ENCODE results near the gene CREB3L1. TPM values are rescaled to one million over a fixed set of nuclear protein-coding genes. Genes with fewer than 3 reads are reported as not detected.

The CREB3L1 gene
- total and polyA plus RNA-seq, 4 donors, result 6.9 to 18.4 (median 9.5) TPM

DNA sequence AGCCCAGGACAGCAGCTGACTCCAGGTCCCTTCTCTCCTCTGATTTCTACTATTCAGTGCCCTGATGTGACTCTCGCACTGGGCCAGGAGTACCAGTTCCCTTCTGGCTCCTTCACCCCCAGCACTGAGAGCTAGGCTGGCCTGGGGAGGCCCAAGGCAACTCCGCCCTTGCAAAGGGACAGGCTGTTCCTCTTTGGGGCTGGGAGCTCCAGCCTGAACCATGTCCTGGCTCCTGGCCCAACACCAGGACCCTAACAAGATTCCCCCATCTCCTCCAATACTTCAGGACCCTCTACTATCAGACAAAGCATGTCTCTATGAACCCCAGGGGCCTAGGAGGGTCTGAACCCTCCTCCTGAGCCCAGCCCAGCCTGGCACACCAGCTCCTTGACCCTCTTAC lies 12.5 kb downstream of the CREB3L1 start:
- no peaks in the 10 kb centered on the region for H3K27me3 ChIP-seq (ENCODE audit: control insufficient read depth in 1 of 2, insufficient read depth in 2 of 2, low read length in 1 of 2)
- no peak for DNase-seq
- intact Hi-C loops (cut with DNase I), result no loop called here
- H3K9me3 ChIP-seq (ENCODE audit: control insufficient read depth, low read length), result no peaks in the 10 kb centered on the region
- H3K4me1 ChIP-seq (ENCODE audit: control insufficient read depth in 1 of 2, insufficient read depth in 2 of 2, low read length in 2 of 2), result no peaks in the 10 kb centered on the region
- no peak overlapping the region for H3K4me3 ChIP-seq (ENCODE audit: low read length in 2 of 2)
- no peaks in the 10 kb centered on the region for H3K36me3 ChIP-seq (ENCODE audit: control insufficient read depth in 1 of 2, insufficient read depth in 2 of 2, low read length in 1 of 2)
- H3K27ac ChIP-seq (ENCODE audit: low read depth in 1 of 2, low read length in 2 of 2), result no peak overlapping the region
- WGBS, 2 donors, result 93 to 96% methylated on average over 2 of the region's 2 CpGs
- ATAC-seq (ENCODE audit: low FRiP score), result no peak

- Histone ChIP-seq H3K27ac (ENCODE audit: low read depth in 1 of 2, low read length in 2 of 2) (no peak overlapping the region), H3K4me1 (ENCODE audit: control insufficient read depth in 1 of 2, insufficient read depth in 2 of 2, low read length in 2 of 2) (no peaks in the 10 kb centered on the region), H3K27me3 (ENCODE audit: control insufficient read depth in 1 of 2, insufficient read depth in 2 of 2, low read length in 1 of 2) (no peaks in the 10 kb centered on the region), H3K36me3 (ENCODE audit: control insufficient read depth in 1 of 2, insufficient read depth in 2 of 2, low read length in 1 of 2) (no peaks in the 10 kb centered on the region), H3K9me3 (ENCODE audit: control insufficient read depth, low read length) (no peaks in the 10 kb centered on the region), H3K4me3 (ENCODE audit: low read length in 2 of 2) (no peak overlapping the region)
- WGBS, 2 donors, result 77 to 81% methylated on average over 6 of the region's 6 CpGs
- intact Hi-C loops (cut with DNase I), result no loop called here
- ATAC-seq (ENCODE audit: low FRiP score) (peak; percentile 9), DNase-seq (peak; percentile 73 to 88)
Measured at GRCh38 chr11:46290598-46291309, 13.3 kb downstream of the CREB3L1 start.

DNA sequence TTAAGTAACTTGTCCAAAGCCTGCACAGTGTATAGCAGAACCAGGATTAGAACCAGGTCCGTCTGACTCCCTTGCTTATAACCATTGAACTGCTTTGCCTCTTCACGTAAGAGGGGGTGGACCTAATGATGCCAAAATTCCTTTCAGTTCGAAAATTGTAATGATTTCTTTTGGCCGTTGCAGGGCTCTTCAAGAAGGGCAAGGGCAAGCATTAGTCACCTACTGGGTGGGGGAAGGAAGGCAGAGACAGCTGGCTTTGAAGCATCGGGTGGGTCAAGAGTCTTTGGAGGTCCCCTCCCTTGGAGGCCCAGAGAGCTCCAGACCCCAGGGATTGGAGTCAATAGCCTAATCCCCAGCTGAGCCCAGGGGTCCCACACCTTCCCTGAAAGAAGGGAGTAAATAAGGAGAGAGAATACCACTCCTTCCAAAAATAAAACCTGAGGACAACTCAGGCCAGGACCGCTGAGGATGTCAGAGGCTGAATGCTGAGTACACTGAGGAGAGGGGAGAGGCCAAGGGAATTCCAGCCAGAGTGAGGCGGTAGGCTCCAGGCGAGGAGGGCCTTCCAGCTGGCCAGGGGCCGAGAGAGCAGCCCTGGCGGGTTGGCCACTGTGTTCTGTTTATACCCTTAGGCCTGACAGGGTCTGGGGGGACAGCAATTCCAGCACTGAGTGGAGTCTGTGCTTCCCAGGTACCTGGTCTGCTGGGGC lies 14.1 kb downstream of the CREB3L1 start:
- Histone ChIP-seq H3K36me3 (ENCODE audit: control insufficient read depth in 1 of 2, insufficient read depth in 2 of 2, low read length in 1 of 2) (no peaks in the 10 kb centered on the region), H3K4me1 (ENCODE audit: control insufficient read depth in 1 of 2, insufficient read depth in 2 of 2, low read length in 2 of 2) (no peaks in the 10 kb centered on the region), H3K27me3 (ENCODE audit: control insufficient read depth in 1 of 2, insufficient read depth in 2 of 2, low read length in 1 of 2) (no peaks in the 10 kb centered on the region), H3K9me3 (ENCODE audit: control insufficient read depth, low read length) (no peaks in the 10 kb centered on the region), H3K4me3 (ENCODE audit: low read length in 2 of 2) (no peak overlapping the region), H3K27ac (ENCODE audit: low read depth in 1 of 2, low read length in 2 of 2) (no peak overlapping the region)
- ATAC-seq (ENCODE audit: low FRiP score) (no peak), DNase-seq (peak in 1 of 2 donors; percentile 67)
- intact Hi-C loops (cut with DNase I), result no loop called here
- 30 to 38% methylated on average over 10 of the region's 10 CpGs for WGBS, 2 donors

- Histone ChIP-seq H3K9me3 (ENCODE audit: control insufficient read depth, low read length) (no peaks in the 10 kb centered on the region), H3K4me3 (ENCODE audit: low read length in 2 of 2) (no peak overlapping the region), H3K27me3 (ENCODE audit: control insufficient read depth in 1 of 2, insufficient read depth in 2 of 2, low read length in 1 of 2) (no peaks in the 10 kb centered on the region), H3K36me3 (ENCODE audit: control insufficient read depth in 1 of 2, insufficient read depth in 2 of 2, low read length in 1 of 2) (no peaks in the 10 kb centered on the region), H3K27ac (ENCODE audit: low read depth in 1 of 2, low read length in 2 of 2) (no peak overlapping the region), H3K4me1 (ENCODE audit: control insufficient read depth in 1 of 2, insufficient read depth in 2 of 2, low read length in 2 of 2) (no peaks in the 10 kb centered on the region)
- intact Hi-C loops (cut with DNase I), result no loop called here
- ATAC-seq (ENCODE audit: low FRiP score) (no peak), DNase-seq (no peak)
- 94 to 95% methylated on average over 13 of the region's 13 CpGs for WGBS, 2 donors
Measured at GRCh38 chr11:46293066-46293465, 15.6 kb downstream of the CREB3L1 start.

- Histone ChIP-seq H3K4me1 (ENCODE audit: control insufficient read depth in 1 of 2, insufficient read depth in 2 of 2, low read length in 2 of 2) (no peaks in the 10 kb centered on the region), H3K27me3 (ENCODE audit: control insufficient read depth in 1 of 2, insufficient read depth in 2 of 2, low read length in 1 of 2) (no peaks in the 10 kb centered on the region), H3K9me3 (ENCODE audit: control insufficient read depth, low read length) (no peaks in the 10 kb centered on the region), H3K4me3 (ENCODE audit: low read length in 2 of 2) (no peak overlapping the region), H3K36me3 (ENCODE audit: control insufficient read depth in 1 of 2, insufficient read depth in 2 of 2, low read length in 1 of 2) (no peaks in the 10 kb centered on the region), H3K27ac (ENCODE audit: low read depth in 1 of 2, low read length in 2 of 2) (no peak overlapping the region)
- intact Hi-C loops (cut with DNase I), result no loop called here
- DNase-seq (peak in 1 of 2 donors; percentile 60), ATAC-seq (ENCODE audit: low FRiP score) (no peak)
- 93 to 95% methylated on average over 9 of the region's 9 CpGs for WGBS, 2 donors
Measured at GRCh38 chr11:46293641-46294103, 16.2 kb downstream of the CREB3L1 start.

- Histone ChIP-seq H3K4me3 (ENCODE audit: low read length in 2 of 2) (no peak overlapping the region), H3K4me1 (ENCODE audit: control insufficient read depth in 1 of 2, insufficient read depth in 2 of 2, low read length in 2 of 2) (no peaks in the 10 kb centered on the region), H3K27me3 (ENCODE audit: control insufficient read depth in 1 of 2, insufficient read depth in 2 of 2, low read length in 1 of 2) (no peaks in the 10 kb centered on the region), H3K27ac (ENCODE audit: low read depth in 1 of 2, low read length in 2 of 2) (no peak overlapping the region), H3K36me3 (ENCODE audit: control insufficient read depth in 1 of 2, insufficient read depth in 2 of 2, low read length in 1 of 2) (no peaks in the 10 kb centered on the region), H3K9me3 (ENCODE audit: control insufficient read depth, low read length) (no peaks in the 10 kb centered on the region)
- ATAC-seq (ENCODE audit: low FRiP score), result no peak
- DNase-seq, result no peak
- 56 to 57% methylated on average over 24 of the region's 24 CpGs for WGBS, 2 donors
- intact Hi-C loops (cut with DNase I), result no loop called here
Measured at GRCh38 chr11:46294365-46295309, 17.2 kb downstream of the CREB3L1 start.

DNA sequence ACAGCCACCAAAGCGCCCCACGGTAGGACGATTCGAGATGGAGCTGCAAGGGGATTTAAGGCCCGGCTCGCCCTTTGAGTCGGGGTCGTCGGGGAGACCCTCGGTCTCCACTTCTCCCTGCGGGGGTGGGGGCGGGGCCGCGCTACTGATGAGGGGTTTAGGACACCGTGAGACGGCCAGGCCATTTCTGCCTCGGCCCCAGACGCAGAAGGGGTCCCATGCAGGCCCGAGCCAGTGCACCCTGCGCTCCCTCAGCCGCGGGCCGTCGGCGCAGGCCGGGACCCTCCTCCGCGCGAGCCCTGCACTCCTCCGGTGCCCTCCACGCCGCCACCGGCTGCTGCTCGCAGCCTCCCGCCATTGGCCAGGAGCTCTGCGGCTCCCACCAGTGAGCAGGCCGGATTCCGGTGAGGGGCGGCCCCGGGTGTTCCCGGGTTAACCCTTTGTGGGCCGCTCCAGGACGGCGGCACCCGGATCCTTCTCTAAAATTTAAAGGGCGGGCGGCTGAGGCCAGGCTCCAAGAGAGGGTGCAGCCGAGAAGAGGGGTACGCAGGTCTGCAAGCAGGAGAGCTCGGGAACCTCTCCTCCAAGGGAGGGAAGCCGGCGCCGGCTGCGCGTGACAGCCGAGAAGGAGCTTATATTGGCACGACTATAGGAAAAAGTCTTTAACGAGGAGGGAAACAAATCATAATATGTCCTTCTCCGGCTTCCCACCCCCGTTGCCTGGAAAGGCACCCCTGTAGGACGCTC lies 18.0 kb downstream of the CREB3L1 start:
- H3K9me3 ChIP-seq (ENCODE audit: control insufficient read depth, low read length), result no peaks in the 10 kb centered on the region
- intact Hi-C loops (cut with DNase I), result no loop called here
- H3K27ac ChIP-seq (ENCODE audit: low read depth in 1 of 2, low read length in 2 of 2), result no peak overlapping the region
- no peaks in the 10 kb centered on the region for H3K4me1 ChIP-seq (ENCODE audit: control insufficient read depth in 1 of 2, insufficient read depth in 2 of 2, low read length in 2 of 2)
- ATAC-seq (ENCODE audit: low FRiP score) (peak; percentile 90), DNase-seq (peak; percentile 86 to 90)
- H3K27me3 ChIP-seq (ENCODE audit: control insufficient read depth in 1 of 2, insufficient read depth in 2 of 2, low read length in 1 of 2), result no peaks in the 10 kb centered on the region
- 1 to 2% methylated on average over 60 to 61 of the region's 61 CpGs for WGBS, 2 donors
- peak overlapping the region; percentile 8 to 75 for H3K4me3 ChIP-seq (ENCODE audit: low read length in 2 of 2)
- H3K36me3 ChIP-seq (ENCODE audit: control insufficient read depth in 1 of 2, insufficient read depth in 2 of 2, low read length in 1 of 2), result no peaks in the 10 kb centered on the region

DNA sequence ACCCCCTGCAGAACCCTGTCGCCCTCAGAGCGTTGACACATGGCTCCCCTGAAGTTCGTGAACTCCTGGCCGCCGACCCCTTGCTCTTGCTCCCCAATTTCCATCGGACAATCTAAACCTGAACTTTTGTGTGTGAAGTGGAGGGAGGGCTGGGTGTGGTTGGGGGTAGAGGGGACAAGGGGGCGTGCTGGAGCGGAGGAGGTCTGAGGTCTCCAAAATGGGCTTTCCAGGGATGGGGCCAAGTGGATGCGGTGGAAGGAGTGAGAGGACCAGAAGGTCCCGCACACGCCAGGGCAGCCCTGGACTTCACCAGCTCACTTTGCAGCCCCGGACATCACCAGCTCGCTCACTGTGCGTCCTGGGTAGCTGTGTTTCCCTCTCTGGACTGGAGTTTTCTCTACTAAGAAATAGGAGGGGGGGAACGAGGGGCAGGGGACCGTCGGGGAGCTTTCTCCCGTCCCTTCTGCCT lies 18.6 kb downstream of the CREB3L1 start:
- DNase-seq (no peak), ATAC-seq (ENCODE audit: low FRiP score) (peak; percentile 3)
- intact Hi-C loops (cut with DNase I), result no loop called here
- 2 to 7% methylated on average over 18 of the region's 18 CpGs for WGBS, 2 donors
- H3K27me3 ChIP-seq (ENCODE audit: control insufficient read depth in 1 of 2, insufficient read depth in 2 of 2, low read length in 1 of 2), result no peaks in the 10 kb centered on the region
- H3K4me3 ChIP-seq (ENCODE audit: low read length in 2 of 2), result peak overlapping the region; percentile 8 to 75
- no peak overlapping the region for H3K27ac ChIP-seq (ENCODE audit: low read depth in 1 of 2, low read length in 2 of 2)
- no peaks in the 10 kb centered on the region for H3K36me3 ChIP-seq (ENCODE audit: control insufficient read depth in 1 of 2, insufficient read depth in 2 of 2, low read length in 1 of 2)
- H3K4me1 ChIP-seq (ENCODE audit: control insufficient read depth in 1 of 2, insufficient read depth in 2 of 2, low read length in 2 of 2), result no peaks in the 10 kb centered on the region
- no peaks in the 10 kb centered on the region for H3K9me3 ChIP-seq (ENCODE audit: control insufficient read depth, low read length)

Data from aorta (tissue), 5 donors.